Left ventricle myocardium inferior (tissue), 1 donor: ENCODE results near the gene GPX3. TPM values are rescaled to one million over a fixed set of nuclear protein-coding genes. Genes with fewer than 3 reads are reported as not detected.

Experiments used
- DNase-seq: peaks from one replicate; pipeline ENCODE4 v3.0.0-alpha.2; 2020
- H3K27ac ChIP-seq: fragments of 200-600 bp; replicated peaks from 2 replicates; pipeline ENCODE4 v1.8.0; 2021
- H3K27me3 ChIP-seq: fragments of 200-600 bp; 2 replicates; pipeline ENCODE4 v1.8.0; 2021; ENCODE audit warnings: low read depth
- H3K36me3 ChIP-seq: fragments of 200-600 bp; 2 replicates; pipeline ENCODE4 v1.8.0; 2021
- H3K4me1 ChIP-seq: fragments of 200-600 bp; 2 replicates; pipeline ENCODE4 v1.8.0; 2021
- H3K4me3 ChIP-seq: fragments of 200-600 bp; 2 replicates; pipeline ENCODE4 v1.8.0; 2021; ENCODE audit warnings: mild to moderate bottlenecking, moderate library complexity
- H3K9me3 ChIP-seq: fragments of 200-600 bp; replicated peaks from 2 replicates; pipeline ENCODE4 v1.8.0; 2021
- CTCF ChIP-seq: fragments of 200-600 bp; IDR thresholded peaks from 2 replicates; pipeline ENCODE4 v1.8.0; 2021; ENCODE audit warnings: antibody characterized with exemption, mild to moderate bottlenecking, borderline replicate concordance
- intact Hi-C: fragments of 100-400 bp; cut with micrococcal nuclease; formaldehyde crosslinking; loops from one replicate; pipeline ENCODE4 v1.11.0; 2022
- total RNA-seq: library from RNA; stranded (reverse); fragmentation: NEBNext Ultra II Directional; extraction: Animal tissue kit (Norgen Biotek cat#: 25700); gene quantifications from one replicate; pipeline ENCODE4 v1.2.1, GENCODE V29; 2021
- donor health status: DM: no; HTN: yes; CAD: no; lungs with severe emphysema.

Gene GPX3
- total RNA-seq, 1 donor from 2014 or later, result 744 TPM

GRCh38 chr5:151033217-151033934 lies 13.0 kb downstream of the GPX3 start:
- Histone ChIP-seq H3K9me3 (no peaks in the 10 kb centered on the region), H3K4me3 (no peak overlapping the region), H3K4me1 (peaks cover 54% of the 10 kb centered on the region), H3K27me3 (no peaks in the 10 kb centered on the region), H3K27ac (no peak overlapping the region), H3K36me3 (peaks cover 84% of the 10 kb centered on the region)
- no peak for TF ChIP-seq CTCF
- DNase-seq, result no peak
- intact Hi-C loops, result no loop called here

GRCh38 chr5:151034422-151035379 lies 14.3 kb downstream of the GPX3 start:
- TF ChIP-seq CTCF, result no peak
- DNase-seq, result no peak
- Histone ChIP-seq H3K4me3 (no peak overlapping the region), H3K27me3 (no peaks in the 10 kb centered on the region), H3K36me3 (peaks cover 84% of the 10 kb centered on the region), H3K27ac (no peak overlapping the region), H3K4me1 (peaks cover 54% of the 10 kb centered on the region), H3K9me3 (no peaks in the 10 kb centered on the region)
- intact Hi-C loops, result no loop called here

GRCh38 chr5:151036556-151036955 lies 16.2 kb downstream of the GPX3 start:
- no peaks in the 10 kb centered on the region for H3K27me3 ChIP-seq
- peaks cover 86% of the 10 kb centered on the region for H3K36me3 ChIP-seq
- H3K27ac ChIP-seq, result peak overlapping the region; percentile 80
- H3K9me3 ChIP-seq, result no peaks in the 10 kb centered on the region
- peaks cover 47% of the 10 kb centered on the region for H3K4me1 ChIP-seq
- TF ChIP-seq CTCF, result no peak
- DNase-seq, result no peak
- intact Hi-C loops, result no loop called here
- H3K4me3 ChIP-seq, result no peak overlapping the region

- no peak overlapping the region for H3K4me3 ChIP-seq
- no peak for DNase-seq
- no peaks in the 10 kb centered on the region for H3K9me3 ChIP-seq
- intact Hi-C loops, result no loop called here
- H3K27me3 ChIP-seq, result no peaks in the 10 kb centered on the region
- H3K4me1 ChIP-seq, result peaks cover 45% of the 10 kb centered on the region
- H3K27ac ChIP-seq, result peak overlapping the region; percentile 80
- H3K36me3 ChIP-seq, result peaks cover 86% of the 10 kb centered on the region
- TF ChIP-seq CTCF, result no peak
Observed at GRCh38 chr5:151037561-151038411, 17.4 kb downstream of the GPX3 start.

- Histone ChIP-seq H3K27ac (peak overlapping the region; percentile 80), H3K4me1 (peaks cover 45% of the 10 kb centered on the region), H3K4me3 (no peak overlapping the region), H3K9me3 (no peaks in the 10 kb centered on the region), H3K27me3 (no peaks in the 10 kb centered on the region), H3K36me3 (peaks cover 87% of the 10 kb centered on the region)
- intact Hi-C loops, result no loop called here
- TF ChIP-seq CTCF, result no peak
- DNase-seq, result no peak
Observed at GRCh38 chr5:151038412-151038745, 18.0 kb downstream of the GPX3 start.
